GM12878 (cell line): ENCODE results near the gene NAT8.
"Not testable (repeated sequence)": the region's sequence is repeated elsewhere in the genome, so short reads cannot be mapped to it uniquely, and the experiment has no call there.

ENCODE experiments used
- BCL11A ChIP-seq: IDR thresholded peaks from 2 replicates; pipeline ENCODE4 v1.6.1; 2011; ENCODE audit warnings: low read depth, low read length
- EZH2 ChIP-seq: IDR thresholded peaks from 2 replicates; pipeline ENCODE4 v1.6.1; 2012; ENCODE audit warnings: low read depth, mild to moderate bottlenecking, control low read depth, inconsistent platforms, low read length, borderline replicate concordance; ENCODE audit not compliant: control insufficient read depth
- POLR2A ChIP-seq: IDR thresholded peaks from 2 replicates; pipeline ENCODE4 v1.6.1; 2011; ENCODE audit warnings: low read depth, mild to moderate bottlenecking, low read length
- POLR2AphosphoS2 ChIP-seq: IDR thresholded peaks from 2 replicates; pipeline ENCODE4 v1.6.1; 2011; ENCODE audit warnings: low read depth, mild to moderate bottlenecking, low read length, improper control_type of control experiment, moderate library complexity
- RAD21 ChIP-seq: IDR thresholded peaks from 2 replicates; pipeline ENCODE4 v1.6.1; 2011; ENCODE audit warnings: mild to moderate bottlenecking, low read depth, low read length, moderate library complexity; ENCODE audit not compliant: insufficient read depth
- SMAD5 ChIP-seq: IDR thresholded peaks from 2 replicates; pipeline ENCODE4 v1.6.1; 2016; ENCODE audit warnings: antibody characterized with exemption, low read depth
- STAT3 ChIP-seq: IDR thresholded peaks from 2 replicates; pipeline ENCODE4 v1.6.1; 2011; ENCODE audit warnings: low read depth, low read length, improper control_type of control experiment
- ZBED1 ChIP-seq: IDR thresholded peaks from 2 replicates; pipeline ENCODE4 v1.6.1; 2016; ENCODE audit warnings: borderline replicate concordance
- TF ChIP-seq, protein P1 (sequence below): IDR thresholded peaks from 2 replicates; pipeline ENCODE4 v1.6.1; 2012; ENCODE audit warnings: mild to moderate bottlenecking, low read depth, low read length
- TF ChIP-seq, protein P2 (sequence below), 3 experiments: IDR thresholded peaks in 2 of 3; conservative IDR thresholded peaks in 1 of 3; 2 replicates each; pipeline ENCODE4 v1.5.1; 2011; ENCODE audit warnings: low read depth in 3 of 3, low read length in 3 of 3, mild to moderate bottlenecking in 3 of 3, control low read depth in 2 of 3, moderate library complexity in 2 of 3, inconsistent platforms in 1 of 3, mixed read lengths in 1 of 3; ENCODE audit not compliant: control insufficient read depth in 2 of 3, insufficient read depth in 1 of 3; ENCODE audit errors: extremely low read depth in 1 of 3
- TF ChIP-seq, protein P3 (sequence below): IDR thresholded peaks from 2 replicates; pipeline ENCODE4 v1.6.1; 2012; ENCODE audit warnings: low read depth, low read length, improper control_type of control experiment
- TF ChIP-seq, protein P4 (sequence below): fragments of 450-650 bp; IDR thresholded peaks from 2 replicates; pipeline ENCODE4 v1.6.1; 2017; ENCODE audit warnings: antibody characterized with exemption, mild to moderate bottlenecking, moderate library complexity

DNA sequence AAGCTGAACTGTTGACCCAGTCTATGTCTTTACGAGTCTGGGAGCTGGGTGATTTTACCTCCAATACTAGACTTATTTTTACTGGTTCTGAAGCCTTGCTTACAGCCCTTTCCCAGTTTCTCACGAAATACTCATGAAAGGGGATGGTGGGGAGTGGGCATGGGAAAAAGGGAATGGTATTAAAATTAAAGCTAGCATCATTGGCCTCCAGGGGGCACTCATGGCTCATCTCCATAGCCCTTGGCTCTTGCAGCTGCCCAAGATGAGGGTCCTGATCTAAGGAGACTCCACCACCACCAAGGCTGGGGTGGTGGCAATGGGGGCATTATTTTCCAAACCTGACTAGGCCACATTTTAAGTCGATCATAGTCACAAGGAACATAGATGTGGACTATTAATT is 22.3 kb downstream of the NAT8 start:
- TF ChIP-seq, protein P1, sequence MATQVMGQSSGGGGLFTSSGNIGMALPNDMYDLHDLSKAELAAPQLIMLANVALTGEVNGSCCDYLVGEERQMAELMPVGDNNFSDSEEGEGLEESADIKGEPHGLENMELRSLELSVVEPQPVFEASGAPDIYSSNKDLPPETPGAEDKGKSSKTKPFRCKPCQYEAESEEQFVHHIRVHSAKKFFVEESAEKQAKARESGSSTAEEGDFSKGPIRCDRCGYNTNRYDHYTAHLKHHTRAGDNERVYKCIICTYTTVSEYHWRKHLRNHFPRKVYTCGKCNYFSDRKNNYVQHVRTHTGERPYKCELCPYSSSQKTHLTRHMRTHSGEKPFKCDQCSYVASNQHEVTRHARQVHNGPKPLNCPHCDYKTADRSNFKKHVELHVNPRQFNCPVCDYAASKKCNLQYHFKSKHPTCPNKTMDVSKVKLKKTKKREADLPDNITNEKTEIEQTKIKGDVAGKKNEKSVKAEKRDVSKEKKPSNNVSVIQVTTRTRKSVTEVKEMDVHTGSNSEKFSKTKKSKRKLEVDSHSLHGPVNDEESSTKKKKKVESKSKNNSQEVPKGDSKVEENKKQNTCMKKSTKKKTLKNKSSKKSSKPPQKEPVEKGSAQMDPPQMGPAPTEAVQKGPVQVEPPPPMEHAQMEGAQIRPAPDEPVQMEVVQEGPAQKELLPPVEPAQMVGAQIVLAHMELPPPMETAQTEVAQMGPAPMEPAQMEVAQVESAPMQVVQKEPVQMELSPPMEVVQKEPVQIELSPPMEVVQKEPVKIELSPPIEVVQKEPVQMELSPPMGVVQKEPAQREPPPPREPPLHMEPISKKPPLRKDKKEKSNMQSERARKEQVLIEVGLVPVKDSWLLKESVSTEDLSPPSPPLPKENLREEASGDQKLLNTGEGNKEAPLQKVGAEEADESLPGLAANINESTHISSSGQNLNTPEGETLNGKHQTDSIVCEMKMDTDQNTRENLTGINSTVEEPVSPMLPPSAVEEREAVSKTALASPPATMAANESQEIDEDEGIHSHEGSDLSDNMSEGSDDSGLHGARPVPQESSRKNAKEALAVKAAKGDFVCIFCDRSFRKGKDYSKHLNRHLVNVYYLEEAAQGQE = not testable (repeated sequence)
- TF ChIP-seq EZH2, POLR2AphosphoS2, ZBED1, STAT3, BCL11A, POLR2A, SMAD5: not testable (repeated sequence)
- TF ChIP-seq, protein P2, sequence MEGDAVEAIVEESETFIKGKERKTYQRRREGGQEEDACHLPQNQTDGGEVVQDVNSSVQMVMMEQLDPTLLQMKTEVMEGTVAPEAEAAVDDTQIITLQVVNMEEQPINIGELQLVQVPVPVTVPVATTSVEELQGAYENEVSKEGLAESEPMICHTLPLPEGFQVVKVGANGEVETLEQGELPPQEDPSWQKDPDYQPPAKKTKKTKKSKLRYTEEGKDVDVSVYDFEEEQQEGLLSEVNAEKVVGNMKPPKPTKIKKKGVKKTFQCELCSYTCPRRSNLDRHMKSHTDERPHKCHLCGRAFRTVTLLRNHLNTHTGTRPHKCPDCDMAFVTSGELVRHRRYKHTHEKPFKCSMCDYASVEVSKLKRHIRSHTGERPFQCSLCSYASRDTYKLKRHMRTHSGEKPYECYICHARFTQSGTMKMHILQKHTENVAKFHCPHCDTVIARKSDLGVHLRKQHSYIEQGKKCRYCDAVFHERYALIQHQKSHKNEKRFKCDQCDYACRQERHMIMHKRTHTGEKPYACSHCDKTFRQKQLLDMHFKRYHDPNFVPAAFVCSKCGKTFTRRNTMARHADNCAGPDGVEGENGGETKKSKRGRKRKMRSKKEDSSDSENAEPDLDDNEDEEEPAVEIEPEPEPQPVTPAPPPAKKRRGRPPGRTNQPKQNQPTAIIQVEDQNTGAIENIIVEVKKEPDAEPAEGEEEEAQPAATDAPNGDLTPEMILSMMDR (IDR thresholded peaks at IDR 0.05 in 2 of 3, conservative IDR thresholded peaks at IDR 0.05 in 1 of 3; ENCODE audit: control insufficient read depth in 2 of 3, extremely low read depth in 1 of 3, insufficient read depth in 1 of 3, low read depth in 3 of 3, low read length in 3 of 3) = peak; percentile 20 to 22 (median 22); a peak in 3 of 6 replicates
- TF ChIP-seq, protein P3, sequence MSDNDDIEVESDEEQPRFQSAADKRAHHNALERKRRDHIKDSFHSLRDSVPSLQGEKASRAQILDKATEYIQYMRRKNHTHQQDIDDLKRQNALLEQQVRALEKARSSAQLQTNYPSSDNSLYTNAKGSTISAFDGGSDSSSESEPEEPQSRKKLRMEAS = not testable (repeated sequence)
- TF ChIP-seq, protein P4, sequence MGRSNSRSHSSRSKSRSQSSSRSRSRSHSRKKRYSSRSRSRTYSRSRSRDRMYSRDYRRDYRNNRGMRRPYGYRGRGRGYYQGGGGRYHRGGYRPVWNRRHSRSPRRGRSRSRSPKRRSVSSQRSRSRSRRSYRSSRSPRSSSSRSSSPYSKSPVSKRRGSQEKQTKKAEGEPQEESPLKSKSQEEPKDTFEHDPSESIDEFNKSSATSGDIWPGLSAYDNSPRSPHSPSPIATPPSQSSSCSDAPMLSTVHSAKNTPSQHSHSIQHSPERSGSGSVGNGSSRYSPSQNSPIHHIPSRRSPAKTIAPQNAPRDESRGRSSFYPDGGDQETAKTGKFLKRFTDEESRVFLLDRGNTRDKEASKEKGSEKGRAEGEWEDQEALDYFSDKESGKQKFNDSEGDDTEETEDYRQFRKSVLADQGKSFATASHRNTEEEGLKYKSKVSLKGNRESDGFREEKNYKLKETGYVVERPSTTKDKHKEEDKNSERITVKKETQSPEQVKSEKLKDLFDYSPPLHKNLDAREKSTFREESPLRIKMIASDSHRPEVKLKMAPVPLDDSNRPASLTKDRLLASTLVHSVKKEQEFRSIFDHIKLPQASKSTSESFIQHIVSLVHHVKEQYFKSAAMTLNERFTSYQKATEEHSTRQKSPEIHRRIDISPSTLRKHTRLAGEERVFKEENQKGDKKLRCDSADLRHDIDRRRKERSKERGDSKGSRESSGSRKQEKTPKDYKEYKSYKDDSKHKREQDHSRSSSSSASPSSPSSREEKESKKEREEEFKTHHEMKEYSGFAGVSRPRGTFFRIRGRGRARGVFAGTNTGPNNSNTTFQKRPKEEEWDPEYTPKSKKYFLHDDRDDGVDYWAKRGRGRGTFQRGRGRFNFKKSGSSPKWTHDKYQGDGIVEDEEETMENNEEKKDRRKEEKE = not testable (repeated sequence)
- peak; percentile 35 for TF ChIP-seq RAD21
